HG02885 (cell line): ENCODE results near the gene EDEM2.
"Not testable (repeated sequence)": the region's sequence is repeated elsewhere in the genome, so short reads cannot be mapped to it uniquely, and the experiment has no call there.

ENCODE experiments used
- ATAC-seq: cut with Tn5 transposase; IDR thresholded peaks from one replicate; pipeline ENCODE4 v1.9.1; 2021; ENCODE audit warnings: mild to moderate bottlenecking; ENCODE audit not compliant: unreplicated experiment, poor library complexity

EDEM2 gene

GRCh38 chr20:35146920-35147574 lies at the start of gene EDEM2:
TSS of gene EDEM2 (minus strand) at chr20:35147336. CDS start at chr20:35147258, 78 bp downstream.
- ATAC-seq = peak; percentile 90

GRCh38 chr20:35196313-35196712 lies 49.2 kb upstream of the EDEM2 start:
- no peak for ATAC-seq

GRCh38 chr20:35193031-35193791 lies 46.1 kb upstream of the EDEM2 start:
- not testable (repeated sequence) for ATAC-seq

- ATAC-seq = no peak
Observed at GRCh38 chr20:35192118-35192872, 45.2 kb upstream of the EDEM2 start.

GRCh38 chr20:35191419-35192117 lies 44.4 kb upstream of the EDEM2 start:
- ATAC-seq = no peak

- no peak for ATAC-seq
Observed at GRCh38 chr20:35190556-35190955, 43.4 kb upstream of the EDEM2 start.

- not testable (repeated sequence) for ATAC-seq
Observed at GRCh38 chr20:35189223-35189622, 42.1 kb upstream of the EDEM2 start.

GRCh38 chr20:35187584-35188190 lies 40.6 kb upstream of the EDEM2 start:
- no peak for ATAC-seq

GRCh38 chr20:35186691-35187289 lies 39.7 kb upstream of the EDEM2 start:
- ATAC-seq = not testable (repeated sequence)

GRCh38 chr20:35181731-35182130 lies 34.6 kb upstream of the EDEM2 start:
- no peak for ATAC-seq

GRCh38 chr20:35180266-35180665 lies 33.1 kb upstream of the EDEM2 start:
- ATAC-seq = no peak

- no peak for ATAC-seq
Observed at GRCh38 chr20:35179292-35180212, 32.4 kb upstream of the EDEM2 start.

GRCh38 chr20:35176132-35176531 lies 29.0 kb upstream of the EDEM2 start:
- ATAC-seq = no peak

GRCh38 chr20:35174458-35175216 lies 27.5 kb upstream of the EDEM2 start:
- no peak for ATAC-seq

- no peak for ATAC-seq
Observed at GRCh38 chr20:35173576-35174192, 26.5 kb upstream of the EDEM2 start.

GRCh38 chr20:35172434-35172806 lies 25.3 kb upstream of the EDEM2 start:
- no peak for ATAC-seq

- no peak for ATAC-seq
Observed at GRCh38 chr20:35171753-35172433, 24.8 kb upstream of the EDEM2 start, which contains the start of gene PROCR. TSS of gene PROCR (plus strand) at chr20:35172072. CDS start at chr20:35172155, 83 bp downstream.
